Ishikawa (cell line): Measurements from ENCODE around the gene CCNDBP1.

Source experiments
- CEBPB ChIP-seq: IDR thresholded peaks from 2 replicates; pipeline ENCODE4 v1.6.1; 2012
- CREB1 ChIP-seq: IDR thresholded peaks from 2 replicates; pipeline ENCODE4 v1.6.1; 2012; ENCODE audit warnings: low read depth
- EGR1 ChIP-seq: IDR thresholded peaks from 2 replicates; pipeline ENCODE4 v1.6.1; 2012
- EP300 ChIP-seq: IDR thresholded peaks from 2 replicates; pipeline ENCODE4 v1.6.1; 2012; ENCODE audit warnings: borderline replicate concordance
- FOXM1 ChIP-seq: IDR thresholded peaks from 2 replicates; pipeline ENCODE4 v1.6.1; 2012; ENCODE audit warnings: low read depth, borderline replicate concordance
- NFIC ChIP-seq: IDR thresholded peaks from 2 replicates; pipeline ENCODE4 v1.6.1; 2012
- RAD21 ChIP-seq: IDR thresholded peaks from 2 replicates; pipeline ENCODE4 v1.6.1; 2012; ENCODE audit warnings: low read depth
- REST ChIP-seq: IDR thresholded peaks from 2 replicates; pipeline ENCODE4 v1.6.1; 2012; ENCODE audit warnings: low read depth, mild to moderate bottlenecking
- TAF1 ChIP-seq: IDR thresholded peaks from 2 replicates; pipeline ENCODE4 v1.6.1; 2012; ENCODE audit warnings: low read depth, mild to moderate bottlenecking
- TCF12 ChIP-seq: IDR thresholded peaks from 2 replicates; pipeline ENCODE4 v1.6.1; 2012; ENCODE audit warnings: low read depth
- TEAD4 ChIP-seq: IDR thresholded peaks from 2 replicates; pipeline ENCODE4 v1.6.1; 2012
- YY1 ChIP-seq: IDR thresholded peaks from 2 replicates; pipeline ENCODE4 v1.6.1; 2012; ENCODE audit warnings: low read depth
- ZBTB7A ChIP-seq: IDR thresholded peaks from 2 replicates; pipeline ENCODE4 v1.6.1; 2012; ENCODE audit warnings: low read depth
- TF ChIP-seq, protein P1 (sequence below): IDR thresholded peaks from 2 replicates; pipeline ENCODE4 v1.6.1; 2012
- TF ChIP-seq, protein P2 (sequence below): IDR thresholded peaks from 2 replicates; pipeline ENCODE4 v1.6.1; 2012

Gene CCNDBP1

GRCh38 chr15:43237842-43238470 lies 52.8 kb downstream of the CCNDBP1 start:
- TF ChIP-seq, protein P1, sequence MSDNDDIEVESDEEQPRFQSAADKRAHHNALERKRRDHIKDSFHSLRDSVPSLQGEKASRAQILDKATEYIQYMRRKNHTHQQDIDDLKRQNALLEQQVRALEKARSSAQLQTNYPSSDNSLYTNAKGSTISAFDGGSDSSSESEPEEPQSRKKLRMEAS = no peak
- no peak for TF ChIP-seq ZBTB7A
- TF ChIP-seq EGR1 = no peak
- no peak for TF ChIP-seq TCF12
- TF ChIP-seq, protein P2, sequence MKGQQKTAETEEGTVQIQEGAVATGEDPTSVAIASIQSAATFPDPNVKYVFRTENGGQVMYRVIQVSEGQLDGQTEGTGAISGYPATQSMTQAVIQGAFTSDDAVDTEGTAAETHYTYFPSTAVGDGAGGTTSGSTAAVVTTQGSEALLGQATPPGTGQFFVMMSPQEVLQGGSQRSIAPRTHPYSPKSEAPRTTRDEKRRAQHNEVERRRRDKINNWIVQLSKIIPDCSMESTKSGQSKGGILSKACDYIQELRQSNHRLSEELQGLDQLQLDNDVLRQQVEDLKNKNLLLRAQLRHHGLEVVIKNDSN = no peak
- no peak for TF ChIP-seq RAD21
- TF ChIP-seq CEBPB = no peak
- no peak for TF ChIP-seq REST
- no peak for TF ChIP-seq FOXM1
- no peak for TF ChIP-seq EP300
- TF ChIP-seq YY1 = no peak

GRCh38 chr15:43238671-43239131 lies 53.5 kb downstream of the CCNDBP1 start:
- no peak for TF ChIP-seq CEBPB
- TF ChIP-seq FOXM1 = no peak
- TF ChIP-seq TAF1 = no peak
- TF ChIP-seq RAD21 = no peak
- no peak for TF ChIP-seq TCF12
- TF ChIP-seq TEAD4 = no peak
- TF ChIP-seq EGR1 = no peak
- TF ChIP-seq, protein P2 = no peak
- TF ChIP-seq NFIC = no peak
- no peak for TF ChIP-seq CREB1
- TF ChIP-seq ZBTB7A = no peak
- TF ChIP-seq YY1 = no peak

DNA sequence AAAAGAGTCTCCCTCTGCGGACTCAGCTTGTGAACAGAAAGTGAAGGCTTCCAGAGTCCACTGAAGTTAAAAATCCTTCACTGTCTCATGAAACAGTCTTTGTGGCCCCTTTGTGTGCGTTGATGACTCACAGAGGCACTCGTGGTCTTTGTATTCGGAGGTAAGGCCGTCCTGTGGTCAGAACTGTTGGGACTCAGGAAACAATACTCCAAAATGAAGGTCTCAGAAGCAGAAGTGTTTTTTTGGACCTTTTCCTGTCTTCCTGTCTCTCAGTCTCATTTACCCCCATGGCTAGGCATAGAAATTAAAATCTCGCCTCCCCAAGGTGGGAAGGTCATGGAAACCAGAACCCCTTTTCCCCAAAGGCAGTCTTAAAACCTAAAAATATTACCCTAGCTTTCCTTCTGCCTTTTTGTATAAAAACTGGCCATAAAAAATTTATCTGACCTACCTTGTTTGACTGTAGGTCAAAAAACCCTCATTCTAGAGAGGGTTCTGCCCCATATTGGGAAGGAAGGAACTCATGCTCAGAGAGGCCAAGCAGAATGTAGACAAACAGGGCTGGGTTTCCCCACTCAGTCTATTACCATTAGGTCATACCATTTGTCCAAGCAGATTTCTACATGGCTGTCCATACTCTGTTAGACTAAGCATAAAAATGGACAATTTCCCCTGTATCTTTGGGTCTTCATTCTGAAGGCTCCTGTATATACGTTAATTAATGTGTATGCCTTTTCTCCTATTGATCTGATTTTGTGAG lies 54.7 kb downstream of the CCNDBP1 start:
- TF ChIP-seq EP300 = no peak
- TF ChIP-seq CEBPB = no peak
- TF ChIP-seq FOXM1 = no peak
- no peak for TF ChIP-seq CREB1
- no peak for TF ChIP-seq TEAD4
- no peak for TF ChIP-seq TCF12
- TF ChIP-seq, protein P1 = no peak
- TF ChIP-seq, protein P2 = no peak
- no peak for TF ChIP-seq NFIC
- TF ChIP-seq RAD21 = no peak
- TF ChIP-seq TAF1 = no peak
- no peak for TF ChIP-seq YY1
- no peak for TF ChIP-seq ZBTB7A

- TF ChIP-seq RAD21 (no peak), EP300 (no peak)
Measured at GRCh38 chr15:43241100-43241499, 55.9 kb downstream of the CCNDBP1 start.

DNA sequence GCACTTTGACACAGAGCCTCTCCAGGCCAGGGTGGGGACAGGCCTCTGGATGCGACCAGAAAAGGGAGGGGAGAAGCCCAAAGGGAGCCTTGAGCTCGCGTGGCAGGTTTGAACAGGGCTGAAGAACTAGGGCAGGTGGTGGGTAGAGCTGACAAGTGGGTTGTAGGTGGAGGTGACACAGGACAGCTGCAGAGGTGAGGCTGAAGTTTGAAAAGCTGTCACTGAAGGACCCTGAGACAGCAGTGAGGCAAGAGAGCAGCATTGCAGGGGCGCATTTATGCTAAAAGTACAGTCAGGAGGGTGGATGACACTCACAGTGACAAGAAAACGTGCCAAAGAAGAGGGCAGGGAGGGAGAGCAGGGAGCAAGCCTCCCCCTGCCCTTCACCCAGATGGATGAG lies 57.4 kb downstream of the CCNDBP1 start:
- TF ChIP-seq EP300 (no peak), FOXM1 (no peak), TCF12 (no peak), RAD21 (no peak), YY1 (no peak), TAF1 (no peak), ZBTB7A (no peak), CEBPB (no peak), NFIC (no peak), EGR1 (no peak), CREB1 (no peak), TEAD4 (no peak), REST (no peak)
- TF ChIP-seq, protein P1 = no peak
- TF ChIP-seq, protein P2 = no peak
